PC-9 (cell line): ENCODE results near the gene IKZF5.

Experiments
- EZH2 ChIP-seq: fragments of 200-600 bp; sonication (generic); IDR thresholded peaks from 2 replicates; pipeline ENCODE4 v1.8.0; 2017; ENCODE audit warnings: antibody characterized with exemption, low read depth
- TF ChIP-seq, protein P1 (sequence below): fragments of 200-600 bp; sonication (generic); conservative IDR thresholded peaks from 2 replicates; pipeline ENCODE4 v1.6.1; 2017; ENCODE audit warnings: mixed run types, antibody characterized with exemption, mild to moderate bottlenecking, moderate library complexity

DNA sequence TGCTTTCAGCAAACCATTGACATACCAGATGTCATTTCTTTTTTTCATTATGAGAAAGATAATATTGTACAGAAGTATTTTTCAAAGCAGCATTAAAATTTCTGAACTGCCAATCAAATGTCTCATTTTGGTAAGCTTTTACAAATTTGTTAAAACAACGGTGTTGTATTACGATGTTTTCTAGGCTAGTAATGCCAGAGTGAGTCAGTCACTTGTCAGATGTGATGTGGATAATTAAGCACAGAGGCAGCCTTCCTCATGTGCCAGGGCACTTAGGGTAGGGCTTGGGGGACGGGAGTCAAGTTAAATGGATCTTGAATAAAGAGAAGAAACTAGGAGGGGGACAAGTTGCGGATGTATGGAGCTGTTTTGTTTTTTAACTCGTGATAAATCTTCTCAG, 18.3 kb downstream of the IKZF5 start:
- TF ChIP-seq, protein P1, sequence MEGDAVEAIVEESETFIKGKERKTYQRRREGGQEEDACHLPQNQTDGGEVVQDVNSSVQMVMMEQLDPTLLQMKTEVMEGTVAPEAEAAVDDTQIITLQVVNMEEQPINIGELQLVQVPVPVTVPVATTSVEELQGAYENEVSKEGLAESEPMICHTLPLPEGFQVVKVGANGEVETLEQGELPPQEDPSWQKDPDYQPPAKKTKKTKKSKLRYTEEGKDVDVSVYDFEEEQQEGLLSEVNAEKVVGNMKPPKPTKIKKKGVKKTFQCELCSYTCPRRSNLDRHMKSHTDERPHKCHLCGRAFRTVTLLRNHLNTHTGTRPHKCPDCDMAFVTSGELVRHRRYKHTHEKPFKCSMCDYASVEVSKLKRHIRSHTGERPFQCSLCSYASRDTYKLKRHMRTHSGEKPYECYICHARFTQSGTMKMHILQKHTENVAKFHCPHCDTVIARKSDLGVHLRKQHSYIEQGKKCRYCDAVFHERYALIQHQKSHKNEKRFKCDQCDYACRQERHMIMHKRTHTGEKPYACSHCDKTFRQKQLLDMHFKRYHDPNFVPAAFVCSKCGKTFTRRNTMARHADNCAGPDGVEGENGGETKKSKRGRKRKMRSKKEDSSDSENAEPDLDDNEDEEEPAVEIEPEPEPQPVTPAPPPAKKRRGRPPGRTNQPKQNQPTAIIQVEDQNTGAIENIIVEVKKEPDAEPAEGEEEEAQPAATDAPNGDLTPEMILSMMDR, result no peak
- TF ChIP-seq EZH2, result no peak
